ENCODE measurements around the gene SDK1.

Gene SDK1

DNA sequence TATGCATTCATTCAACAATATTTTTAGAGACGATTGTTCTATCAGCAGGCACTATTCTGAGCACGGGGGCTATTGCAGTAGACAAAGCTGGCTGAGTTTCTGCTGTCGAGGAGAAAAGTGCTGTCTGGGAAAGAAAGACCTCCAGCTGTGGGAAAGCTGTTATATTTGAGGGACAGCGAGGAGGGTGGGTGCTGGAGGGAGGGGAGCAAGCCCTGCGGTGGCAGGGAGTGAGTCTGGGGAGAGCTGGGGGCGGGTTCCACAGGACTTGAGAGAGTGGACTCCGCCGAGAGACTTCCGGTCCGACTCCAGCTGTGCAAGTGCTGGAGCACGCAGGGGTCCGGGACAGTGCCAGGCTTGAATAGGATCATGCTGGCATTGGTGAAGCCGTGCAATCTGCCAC lies 778.9 kb downstream of the SDK1 start:
- H3K4me1 Mint-ChIP-seq, result no peaks in the 10 kb centered on the region
- H3K27me3 Mint-ChIP-seq (ENCODE audit: low read depth), result no peaks in the 10 kb centered on the region
- H3K9me3 Mint-ChIP-seq, result peaks cover 3% of the 10 kb centered on the region
- H3K36me3 Mint-ChIP-seq (ENCODE audit: low read depth), result peaks cover 11% of the 10 kb centered on the region
- H3K4me3 Mint-ChIP-seq, result no peak overlapping the region
- TF ChIP-seq CTCF (IDR thresholded peaks at IDR 0.05; ENCODE audit: unreplicated experiment in 3 of 3), result no peak
- no peak overlapping the region for H3K27ac Mint-ChIP-seq

DNA sequence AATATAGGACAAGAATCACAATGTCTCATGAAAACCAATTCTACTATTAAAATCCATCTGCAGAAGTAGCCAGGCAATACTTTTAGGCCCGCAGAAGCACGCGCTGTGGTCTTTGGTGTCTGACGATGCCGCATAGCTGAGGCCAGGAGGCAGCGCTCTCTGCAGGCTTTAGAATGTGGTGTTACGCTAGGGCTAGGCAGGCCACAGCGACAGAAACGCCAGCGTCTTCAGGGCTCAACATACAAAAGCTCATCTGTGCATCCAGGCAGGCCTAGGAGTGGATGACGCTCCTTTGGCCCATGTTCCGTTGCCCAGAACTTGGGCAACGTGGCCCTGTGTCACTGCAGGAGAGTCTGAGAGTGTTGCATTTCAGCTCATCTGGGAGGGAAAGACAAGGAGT lies 779.9 kb downstream of the SDK1 start:
- no peak for TF ChIP-seq CTCF (IDR thresholded peaks at IDR 0.05; ENCODE audit: unreplicated experiment in 3 of 3)
- Mint-ChIP-seq H3K27me3 (ENCODE audit: low read depth) (no peaks in the 10 kb centered on the region), H3K4me3 (no peak overlapping the region), H3K36me3 (ENCODE audit: low read depth) (peaks cover 11% of the 10 kb centered on the region), H3K27ac (no peak overlapping the region), H3K4me1 (no peaks in the 10 kb centered on the region), H3K9me3 (peaks cover 3% of the 10 kb centered on the region)

DNA sequence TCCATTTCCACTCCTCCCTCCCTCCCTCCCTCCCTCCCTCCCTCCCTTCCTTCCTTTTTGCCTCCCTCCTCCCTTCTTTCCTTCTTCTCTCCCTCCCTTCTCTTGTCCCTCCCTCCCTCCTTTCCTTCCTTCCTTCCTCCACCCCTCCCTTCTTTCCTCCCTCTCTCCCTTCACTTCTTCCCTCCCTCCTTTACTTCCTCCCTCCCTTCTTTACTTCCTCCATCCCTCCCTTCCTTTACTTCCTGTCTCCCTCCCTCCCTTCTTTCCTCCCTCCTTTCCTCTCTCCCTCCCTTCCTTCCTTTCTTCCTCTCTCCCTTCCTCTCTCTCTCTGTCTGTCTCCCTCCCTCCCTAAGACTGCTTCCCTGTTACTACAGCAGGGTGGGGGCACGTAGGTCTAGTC lies 782.5 kb downstream of the SDK1 start:
- Mint-ChIP-seq H3K27me3 (ENCODE audit: low read depth) (no peaks in the 10 kb centered on the region), H3K4me1 (no peaks in the 10 kb centered on the region), H3K4me3 (no peak overlapping the region), H3K9me3 (peaks cover 2% of the 10 kb centered on the region), H3K36me3 (ENCODE audit: low read depth) (peaks cover 4% of the 10 kb centered on the region), H3K27ac (no peak overlapping the region)
- TF ChIP-seq CTCF (IDR thresholded peaks at IDR 0.05; ENCODE audit: unreplicated experiment in 3 of 3), result no peak

DNA sequence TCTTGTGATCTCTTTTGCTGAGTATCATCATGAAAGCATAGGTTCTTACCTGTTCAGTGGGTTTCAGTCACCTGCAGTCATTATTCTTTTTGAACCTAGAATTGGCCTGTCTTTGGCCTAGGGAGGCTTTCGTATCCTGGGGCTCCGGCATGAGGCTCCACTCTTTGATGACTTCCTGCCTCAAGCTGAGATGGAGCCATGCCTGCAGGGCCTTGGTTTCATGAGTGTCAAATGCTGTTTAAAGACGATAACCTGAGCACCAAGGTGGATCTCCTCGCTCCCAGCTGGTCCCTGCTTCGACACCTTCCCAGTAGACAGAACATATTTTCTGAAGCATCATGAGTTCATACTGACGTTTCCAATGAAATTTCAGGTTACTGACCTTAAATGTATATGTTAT lies 783.2 kb downstream of the SDK1 start:
- H3K27ac Mint-ChIP-seq, result no peak overlapping the region
- no peaks in the 10 kb centered on the region for H3K4me1 Mint-ChIP-seq
- peaks cover 3% of the 10 kb centered on the region for H3K9me3 Mint-ChIP-seq
- peaks cover 3% of the 10 kb centered on the region for H3K36me3 Mint-ChIP-seq (ENCODE audit: low read depth)
- no peaks in the 10 kb centered on the region for H3K27me3 Mint-ChIP-seq (ENCODE audit: low read depth)
- no peak for TF ChIP-seq CTCF (IDR thresholded peaks at IDR 0.05; ENCODE audit: unreplicated experiment in 3 of 3)
- H3K4me3 Mint-ChIP-seq, result no peak overlapping the region

- H3K27ac Mint-ChIP-seq, result no peak overlapping the region
- peaks cover 11% of the 10 kb centered on the region for H3K36me3 Mint-ChIP-seq (ENCODE audit: low read depth)
Observed at GRCh38 chr7:4085937-4086691, 785.1 kb downstream of the SDK1 start.

More at GRCh38 chr7:4085937-4086691, 785.1 kb downstream of the SDK1 start:
- TF ChIP-seq CTCF (IDR thresholded peaks at IDR 0.05; ENCODE audit: unreplicated experiment in 3 of 3), result no peak
- no peaks in the 10 kb centered on the region for H3K4me1 Mint-ChIP-seq
- H3K27me3 Mint-ChIP-seq (ENCODE audit: low read depth), result no peaks in the 10 kb centered on the region
- H3K9me3 Mint-ChIP-seq, result peaks cover 16% of the 10 kb centered on the region
- H3K4me3 Mint-ChIP-seq, result no peak overlapping the region

All from nephron (organoid).